GM23338 (cell line): ENCODE data around the gene PTPRZ1. TPM values are rescaled to one million over a fixed set of nuclear protein-coding genes. Genes with fewer than 3 reads are reported as not detected.

Experiments used
- ATAC-seq: fragments of 200-7000 bp; cut with Tn5 transposase; 3 replicates; pipeline ENCODE4 v1.9.1; 2020
- DNase-seq: peaks from one replicate; pipeline ENCODE4 v3.0.0-alpha.2; 2015; ENCODE audit warnings: low spot score
- H2AFZ ChIP-seq: fragments of 200-600 bp; sonication (generic); 2 replicates; pipeline ENCODE4 v1.8.0; 2016; ENCODE audit warnings: antibody characterized with exemption, mild to moderate bottlenecking, moderate library complexity
- H3F3A ChIP-seq: fragments of 200-600 bp; sonication (generic); replicated peaks from 2 replicates; pipeline ENCODE4 v1.8.0; 2017; ENCODE audit warnings: antibody characterized with exemption, mixed run types, low read depth
- H3K27ac ChIP-seq: fragments of 200-600 bp; sonication (generic); 2 replicates; pipeline ENCODE4 v1.6.1; 2016; ENCODE audit warnings: low read depth
- H3K27me3 ChIP-seq: fragments of 200-600 bp; sonication (generic); 2 replicates; pipeline ENCODE4 v1.8.0; 2016; ENCODE audit warnings: mild to moderate bottlenecking, mixed run types, moderate library complexity; ENCODE audit not compliant: insufficient read depth
- H3K36me3 ChIP-seq: fragments of 200-600 bp; sonication (generic); 2 replicates; pipeline ENCODE4 v1.8.0; 2016; ENCODE audit warnings: mild to moderate bottlenecking; ENCODE audit not compliant: insufficient read depth
- H3K4me1 ChIP-seq: fragments of 200-600 bp; sonication (generic); 2 replicates; pipeline ENCODE4 v1.8.0; 2016; ENCODE audit warnings: mild to moderate bottlenecking, moderate library complexity; ENCODE audit not compliant: insufficient read depth
- H3K4me2 ChIP-seq: fragments of 200-600 bp; sonication (generic); 2 replicates; pipeline ENCODE4 v1.7.1; 2017; ENCODE audit warnings: mixed run types
- H3K4me3 ChIP-seq: fragments of 200-600 bp; sonication (generic); 2 replicates; pipeline ENCODE4 v1.6.1; 2016; ENCODE audit warnings: mixed run types
- H3K79me2 ChIP-seq: fragments of 200-600 bp; sonication (generic); replicated peaks from 2 replicates; pipeline ENCODE4 v1.8.0; 2017; ENCODE audit warnings: mild to moderate bottlenecking; ENCODE audit not compliant: insufficient read depth
- H3K9me2 ChIP-seq: fragments of 200-600 bp; sonication (generic); 2 replicates; pipeline ENCODE4 v1.8.0; 2017; ENCODE audit not compliant: insufficient read depth
- H4K20me1 ChIP-seq: fragments of 200-600 bp; sonication (generic); replicated peaks from 2 replicates; pipeline ENCODE4 v1.8.0; 2017; ENCODE audit warnings: mild to moderate bottlenecking; ENCODE audit not compliant: insufficient read depth
- H3K27ac Mint-ChIP-seq: 2 replicates; pipeline ENCODE4 v1.8.0; 2020; ENCODE audit warnings: inconsistent platforms, mild to moderate bottlenecking, moderate library complexity, mixed read lengths
- H3K27me3 Mint-ChIP-seq: 3 replicates; pipeline ENCODE4 v1.8.0; 2022; ENCODE audit warnings: low read depth, mild to moderate bottlenecking, moderate library complexity, mixed read lengths, inconsistent platforms; ENCODE audit not compliant: insufficient read depth, poor library complexity
- H3K36me3 Mint-ChIP-seq: 3 replicates; pipeline ENCODE4 v1.8.0; 2021; ENCODE audit warnings: low read depth, mild to moderate bottlenecking, inconsistent platforms, moderate library complexity, mixed read lengths
- H3K4me1 Mint-ChIP-seq: 3 replicates; pipeline ENCODE4 v1.8.0; 2020; ENCODE audit warnings: mild to moderate bottlenecking, inconsistent platforms, mixed read lengths
- H3K4me3 Mint-ChIP-seq: 3 replicates; pipeline ENCODE4 v1.8.0; 2021; ENCODE audit warnings: moderate library complexity, mild to moderate bottlenecking, inconsistent platforms, mixed read lengths
- H3K9me3 Mint-ChIP-seq: 3 replicates; pipeline ENCODE4 v1.8.0; 2020; ENCODE audit warnings: moderate library complexity, mild to moderate bottlenecking, inconsistent platforms, mixed read lengths
- CREB1 ChIP-seq: fragments of 250-450 bp; sonication (Bioruptor Pico); IDR thresholded peaks from 2 replicates; pipeline ENCODE4 v1.5.0; 2020; ENCODE audit warnings: low read depth, mild to moderate bottlenecking, moderate library complexity
- EZH2 ChIP-seq: fragments of 200-600 bp; sonication (generic); IDR thresholded peaks from one replicate; pipeline ENCODE4 v1.8.0; 2017; ENCODE audit warnings: antibody characterized with exemption, mild to moderate bottlenecking, low read depth; ENCODE audit not compliant: unreplicated experiment
- EZH2phosphoT487 ChIP-seq: fragments of 200-600 bp; sonication (generic); IDR thresholded peaks from one replicate; pipeline ENCODE4 v1.8.1; 2018; ENCODE audit warnings: antibody characterized with exemption; ENCODE audit not compliant: unreplicated experiment
- JUNB ChIP-seq: IDR thresholded peaks from one replicate; pipeline ENCODE4 v1.6.1; 2016; ENCODE audit warnings: antibody characterized with exemption; ENCODE audit not compliant: unreplicated experiment
- NANOG ChIP-seq: IDR thresholded peaks from 2 replicates; pipeline ENCODE4 v1.6.1; 2016; ENCODE audit warnings: antibody characterized with exemption, borderline replicate concordance
- POLR2AphosphoS5 ChIP-seq: IDR thresholded peaks from 2 replicates; pipeline ENCODE4 v1.6.1; 2016; ENCODE audit warnings: antibody characterized with exemption, low read depth
- STAT1 ChIP-seq: IDR thresholded peaks from one replicate; pipeline ENCODE4 v1.6.1; 2016; ENCODE audit warnings: antibody characterized with exemption; ENCODE audit not compliant: unreplicated experiment
- ZNF114 ChIP-seq: fragments of 250-450 bp; sonication (Bioruptor Pico); IDR thresholded peaks from 2 replicates; pipeline ENCODE4 v1.5.0; 2020; ENCODE audit warnings: mild to moderate bottlenecking, moderate library complexity
- ZNF331 ChIP-seq: fragments of 250-450 bp; sonication (Bioruptor Pico); IDR thresholded peaks from 2 replicates; pipeline ENCODE4 v1.5.0; 2020; ENCODE audit warnings: low read depth, mild to moderate bottlenecking, moderate library complexity
- polyA plus RNA-seq: library from polyadenylated mRNA; unstranded; fragments of >200 nt; fragmentation: Nextera tagmentation; extraction: Ambion mirVana; gene quantifications from 2 replicates; pipeline ENCODE4 v1.2.1, GENCODE V29; 2016
- total RNA-seq: library from RNA; depleted of rRNA; stranded (reverse); fragments of >200 nt; shearing (Covaris generic); gene quantifications from 2 replicates; pipeline ENCODE4 v1.2.3, GENCODE V29; 2014
- TF ChIP-seq, protein P1 (sequence below): IDR thresholded peaks from one replicate; pipeline ENCODE4 v1.6.1; 2018; ENCODE audit warnings: antibody characterized with exemption; ENCODE audit not compliant: unreplicated experiment
- TF ChIP-seq, protein P2 (sequence below), 2 experiments: fragments of 200-600 bp in 1 of 2; sonication (generic) in 1 of 2; conservative IDR thresholded peaks; 2 replicates each; pipeline versions ENCODE4 v1.5.1 to v1.6.1; 2016 to 2017; ENCODE audit warnings: antibody characterized with exemption in 2 of 2, low read depth in 2 of 2, mild to moderate bottlenecking in 2 of 2, moderate library complexity in 1 of 2
- TF ChIP-seq, protein P3 (sequence below): IDR thresholded peaks from 2 replicates; pipeline ENCODE4 v1.6.1; 2016; ENCODE audit warnings: antibody characterized with exemption
- TF ChIP-seq, protein P4 (sequence below): fragments of 250-450 bp; sonication (Bioruptor Pico); IDR thresholded peaks from 2 replicates; pipeline ENCODE4 v1.5.0; 2020; ENCODE audit warnings: mild to moderate bottlenecking, moderate library complexity

Gene PTPRZ1
- total and polyA plus RNA-seq, 2 experiments from 2014 or later, result 160 to 230 TPM

DNA sequence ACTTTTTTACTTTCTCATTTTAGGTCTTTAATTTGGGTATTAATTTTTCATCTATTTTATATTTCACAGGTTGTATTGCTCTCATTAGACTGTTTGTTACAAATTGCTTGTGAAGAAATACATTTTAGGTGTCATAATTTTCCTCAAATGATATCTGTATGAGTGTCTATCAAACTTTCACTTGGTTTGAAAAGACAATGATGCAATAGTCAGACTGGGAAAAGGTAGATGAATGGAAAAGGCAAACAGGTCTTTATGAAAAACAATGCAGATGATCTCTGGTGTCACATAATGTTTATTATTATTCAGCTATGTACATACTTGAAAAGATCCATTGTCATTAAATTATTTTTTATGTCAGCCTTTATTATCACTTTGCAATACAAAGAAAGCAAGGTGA is 80.2 kb downstream of the PTPRZ1 start:
- Histone ChIP-seq H3K79me2 (peaks cover 53% of the 10 kb centered on the region), H3K27ac (peak overlapping the region; percentile 63), H3K36me3 (no peaks in the 10 kb centered on the region), H3K4me3 (no peak overlapping the region), H2AFZ (no peak overlapping the region), H4K20me1 (no peaks in the 10 kb centered on the region), H3K27me3 (no peaks in the 10 kb centered on the region), H3K4me1 (peaks cover 27% of the 10 kb centered on the region), H3K9me2 (no peaks in the 10 kb centered on the region), H3K4me2 (peak overlapping the region; percentile 8; the same call in 1 of the 2 replicates), H3F3A (no peaks in the 10 kb centered on the region)
- Mint-ChIP-seq H3K27ac (peak overlapping the region; percentile 33), H3K4me3 (no peak overlapping the region), H3K27me3 (peaks cover 3% of the 10 kb centered on the region), H3K36me3 (peaks cover 49% of the 10 kb centered on the region), H3K4me1 (peaks cover 71% of the 10 kb centered on the region), H3K9me3 (no peaks in the 10 kb centered on the region)
- no peak for DNase-seq
- no peak for ATAC-seq
- TF ChIP-seq EZH2 (no peak), CREB1 (no peak), POLR2AphosphoS5 (no peak), NANOG (no peak; the same call in 1 of the 2 replicates), ZNF331 (no peak), ZNF114 (CRISPR knock-in tag) (no peak), EZH2phosphoT487 (no peak), JUNB (no peak), STAT1 (no peak)
- TF ChIP-seq, protein P1, sequence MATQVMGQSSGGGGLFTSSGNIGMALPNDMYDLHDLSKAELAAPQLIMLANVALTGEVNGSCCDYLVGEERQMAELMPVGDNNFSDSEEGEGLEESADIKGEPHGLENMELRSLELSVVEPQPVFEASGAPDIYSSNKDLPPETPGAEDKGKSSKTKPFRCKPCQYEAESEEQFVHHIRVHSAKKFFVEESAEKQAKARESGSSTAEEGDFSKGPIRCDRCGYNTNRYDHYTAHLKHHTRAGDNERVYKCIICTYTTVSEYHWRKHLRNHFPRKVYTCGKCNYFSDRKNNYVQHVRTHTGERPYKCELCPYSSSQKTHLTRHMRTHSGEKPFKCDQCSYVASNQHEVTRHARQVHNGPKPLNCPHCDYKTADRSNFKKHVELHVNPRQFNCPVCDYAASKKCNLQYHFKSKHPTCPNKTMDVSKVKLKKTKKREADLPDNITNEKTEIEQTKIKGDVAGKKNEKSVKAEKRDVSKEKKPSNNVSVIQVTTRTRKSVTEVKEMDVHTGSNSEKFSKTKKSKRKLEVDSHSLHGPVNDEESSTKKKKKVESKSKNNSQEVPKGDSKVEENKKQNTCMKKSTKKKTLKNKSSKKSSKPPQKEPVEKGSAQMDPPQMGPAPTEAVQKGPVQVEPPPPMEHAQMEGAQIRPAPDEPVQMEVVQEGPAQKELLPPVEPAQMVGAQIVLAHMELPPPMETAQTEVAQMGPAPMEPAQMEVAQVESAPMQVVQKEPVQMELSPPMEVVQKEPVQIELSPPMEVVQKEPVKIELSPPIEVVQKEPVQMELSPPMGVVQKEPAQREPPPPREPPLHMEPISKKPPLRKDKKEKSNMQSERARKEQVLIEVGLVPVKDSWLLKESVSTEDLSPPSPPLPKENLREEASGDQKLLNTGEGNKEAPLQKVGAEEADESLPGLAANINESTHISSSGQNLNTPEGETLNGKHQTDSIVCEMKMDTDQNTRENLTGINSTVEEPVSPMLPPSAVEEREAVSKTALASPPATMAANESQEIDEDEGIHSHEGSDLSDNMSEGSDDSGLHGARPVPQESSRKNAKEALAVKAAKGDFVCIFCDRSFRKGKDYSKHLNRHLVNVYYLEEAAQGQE, result no peak
- TF ChIP-seq, protein P2, sequence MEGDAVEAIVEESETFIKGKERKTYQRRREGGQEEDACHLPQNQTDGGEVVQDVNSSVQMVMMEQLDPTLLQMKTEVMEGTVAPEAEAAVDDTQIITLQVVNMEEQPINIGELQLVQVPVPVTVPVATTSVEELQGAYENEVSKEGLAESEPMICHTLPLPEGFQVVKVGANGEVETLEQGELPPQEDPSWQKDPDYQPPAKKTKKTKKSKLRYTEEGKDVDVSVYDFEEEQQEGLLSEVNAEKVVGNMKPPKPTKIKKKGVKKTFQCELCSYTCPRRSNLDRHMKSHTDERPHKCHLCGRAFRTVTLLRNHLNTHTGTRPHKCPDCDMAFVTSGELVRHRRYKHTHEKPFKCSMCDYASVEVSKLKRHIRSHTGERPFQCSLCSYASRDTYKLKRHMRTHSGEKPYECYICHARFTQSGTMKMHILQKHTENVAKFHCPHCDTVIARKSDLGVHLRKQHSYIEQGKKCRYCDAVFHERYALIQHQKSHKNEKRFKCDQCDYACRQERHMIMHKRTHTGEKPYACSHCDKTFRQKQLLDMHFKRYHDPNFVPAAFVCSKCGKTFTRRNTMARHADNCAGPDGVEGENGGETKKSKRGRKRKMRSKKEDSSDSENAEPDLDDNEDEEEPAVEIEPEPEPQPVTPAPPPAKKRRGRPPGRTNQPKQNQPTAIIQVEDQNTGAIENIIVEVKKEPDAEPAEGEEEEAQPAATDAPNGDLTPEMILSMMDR (conservative IDR thresholded peaks at IDR 0.05; ENCODE audit: low read depth in 2 of 2), result no peak
- TF ChIP-seq, protein P3, sequence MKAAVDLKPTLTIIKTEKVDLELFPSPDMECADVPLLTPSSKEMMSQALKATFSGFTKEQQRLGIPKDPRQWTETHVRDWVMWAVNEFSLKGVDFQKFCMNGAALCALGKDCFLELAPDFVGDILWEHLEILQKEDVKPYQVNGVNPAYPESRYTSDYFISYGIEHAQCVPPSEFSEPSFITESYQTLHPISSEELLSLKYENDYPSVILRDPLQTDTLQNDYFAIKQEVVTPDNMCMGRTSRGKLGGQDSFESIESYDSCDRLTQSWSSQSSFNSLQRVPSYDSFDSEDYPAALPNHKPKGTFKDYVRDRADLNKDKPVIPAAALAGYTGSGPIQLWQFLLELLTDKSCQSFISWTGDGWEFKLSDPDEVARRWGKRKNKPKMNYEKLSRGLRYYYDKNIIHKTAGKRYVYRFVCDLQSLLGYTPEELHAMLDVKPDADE, result no peak
- TF ChIP-seq, protein P4, sequence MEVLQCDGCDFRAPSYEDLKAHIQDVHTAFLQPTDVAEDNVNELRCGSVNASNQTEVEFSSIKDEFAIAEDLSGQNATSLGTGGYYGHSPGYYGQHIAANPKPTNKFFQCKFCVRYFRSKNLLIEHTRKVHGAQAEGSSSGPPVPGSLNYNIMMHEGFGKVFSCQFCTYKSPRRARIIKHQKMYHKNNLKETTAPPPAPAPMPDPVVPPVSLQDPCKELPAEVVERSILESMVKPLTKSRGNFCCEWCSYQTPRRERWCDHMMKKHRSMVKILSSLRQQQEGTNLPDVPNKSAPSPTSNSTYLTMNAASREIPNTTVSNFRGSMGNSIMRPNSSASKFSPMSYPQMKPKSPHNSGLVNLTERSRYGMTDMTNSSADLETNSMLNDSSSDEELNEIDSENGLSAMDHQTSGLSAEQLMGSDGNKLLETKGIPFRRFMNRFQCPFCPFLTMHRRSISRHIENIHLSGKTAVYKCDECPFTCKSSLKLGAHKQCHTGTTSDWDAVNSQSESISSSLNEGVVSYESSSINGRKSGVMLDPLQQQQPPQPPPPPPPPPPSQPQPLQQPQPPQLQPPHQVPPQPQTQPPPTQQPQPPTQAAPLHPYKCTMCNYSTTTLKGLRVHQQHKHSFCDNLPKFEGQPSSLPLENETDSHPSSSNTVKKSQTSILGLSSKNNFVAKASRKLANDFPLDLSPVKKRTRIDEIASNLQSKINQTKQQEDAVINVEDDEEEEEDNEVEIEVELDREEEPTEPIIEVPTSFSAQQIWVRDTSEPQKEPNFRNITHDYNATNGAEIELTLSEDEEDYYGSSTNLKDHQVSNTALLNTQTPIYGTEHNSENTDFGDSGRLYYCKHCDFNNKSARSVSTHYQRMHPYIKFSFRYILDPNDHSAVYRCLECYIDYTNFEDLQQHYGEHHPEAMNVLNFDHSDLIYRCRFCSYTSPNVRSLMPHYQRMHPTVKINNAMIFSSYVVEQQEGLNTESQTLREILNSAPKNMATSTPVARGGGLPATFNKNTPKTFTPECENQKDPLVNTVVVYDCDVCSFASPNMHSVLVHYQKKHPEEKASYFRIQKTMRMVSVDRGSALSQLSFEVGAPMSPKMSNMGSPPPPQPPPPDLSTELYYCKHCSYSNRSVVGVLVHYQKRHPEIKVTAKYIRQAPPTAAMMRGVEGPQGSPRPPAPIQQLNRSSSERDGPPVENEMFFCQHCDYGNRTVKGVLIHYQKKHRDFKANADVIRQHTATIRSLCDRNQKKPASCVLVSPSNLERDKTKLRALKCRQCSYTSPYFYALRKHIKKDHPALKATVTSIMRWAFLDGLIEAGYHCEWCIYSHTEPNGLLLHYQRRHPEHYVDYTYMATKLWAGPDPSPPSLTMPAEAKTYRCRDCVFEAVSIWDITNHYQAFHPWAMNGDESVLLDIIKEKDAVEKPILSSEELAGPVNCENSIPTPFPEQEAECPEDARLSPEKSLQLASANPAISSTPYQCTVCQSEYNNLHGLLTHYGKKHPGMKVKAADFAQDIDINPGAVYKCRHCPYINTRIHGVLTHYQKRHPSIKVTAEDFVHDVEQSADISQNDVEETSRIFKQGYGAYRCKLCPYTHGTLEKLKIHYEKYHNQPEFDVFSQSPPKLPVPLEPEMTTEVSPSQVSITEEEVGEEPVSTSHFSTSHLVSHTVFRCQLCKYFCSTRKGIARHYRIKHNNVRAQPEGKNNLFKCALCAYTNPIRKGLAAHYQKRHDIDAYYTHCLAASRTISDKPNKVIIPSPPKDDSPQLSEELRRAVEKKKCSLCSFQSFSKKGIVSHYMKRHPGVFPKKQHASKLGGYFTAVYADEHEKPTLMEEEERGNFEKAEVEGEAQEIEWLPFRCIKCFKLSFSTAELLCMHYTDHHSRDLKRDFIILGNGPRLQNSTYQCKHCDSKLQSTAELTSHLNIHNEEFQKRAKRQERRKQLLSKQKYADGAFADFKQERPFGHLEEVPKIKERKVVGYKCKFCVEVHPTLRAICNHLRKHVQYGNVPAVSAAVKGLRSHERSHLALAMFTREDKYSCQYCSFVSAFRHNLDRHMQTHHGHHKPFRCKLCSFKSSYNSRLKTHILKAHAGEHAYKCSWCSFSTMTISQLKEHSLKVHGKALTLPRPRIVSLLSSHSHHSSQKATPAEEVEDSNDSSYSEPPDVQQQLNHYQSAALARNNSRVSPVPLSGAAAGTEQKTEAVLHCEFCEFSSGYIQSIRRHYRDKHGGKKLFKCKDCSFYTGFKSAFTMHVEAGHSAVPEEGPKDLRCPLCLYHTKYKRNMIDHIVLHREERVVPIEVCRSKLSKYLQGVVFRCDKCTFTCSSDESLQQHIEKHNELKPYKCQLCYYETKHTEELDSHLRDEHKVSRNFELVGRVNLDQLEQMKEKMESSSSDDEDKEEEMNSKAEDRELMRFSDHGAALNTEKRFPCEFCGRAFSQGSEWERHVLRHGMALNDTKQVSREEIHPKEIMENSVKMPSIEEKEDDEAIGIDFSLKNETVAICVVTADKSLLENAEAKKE (CRISPR knock-in tag), result no peak
